Activated CD4-positive, alpha-beta memory T cell treated with anti-CD3 and anti-CD28 coated beads for 36 hours (primary cell): ENCODE data around the gene CXCL3. TPM values are rescaled to one million over a fixed set of nuclear protein-coding genes. Genes with fewer than 3 reads are reported as not detected.
"Not testable (repeated sequence)": the region's sequence is repeated elsewhere in the genome, so short reads cannot be mapped to it uniquely, and the experiment has no call there.

Experiments
- CTCF ChIA-PET: fragments of 350-600 bp; sonication (Branson Sonifier 250); formaldehyde crosslinking; loops from one replicate; lab custom pipeline; 2021; ENCODE audit warnings: antibody characterized with exemption, inconsistent platforms; lab: Charles Lee
- POLR2A ChIA-PET: fragments of 350-600 bp; sonication (Branson Sonifier 250); formaldehyde crosslinking; loops from one replicate; lab custom pipeline; 2021; ENCODE audit warnings: antibody characterized with exemption; lab: Charles Lee
- DNase-seq: peaks from one replicate; pipeline ENCODE4 v3.0.0-alpha.2; 2020
- H3K27ac Mint-ChIP-seq: one replicate; pipeline ENCODE4 v1.8.0; 2021; ENCODE audit warnings: mixed read lengths
- H3K27me3 Mint-ChIP-seq: one replicate; pipeline ENCODE4 v1.8.0; 2021; ENCODE audit warnings: mixed read lengths
- H3K36me3 Mint-ChIP-seq: one replicate; pipeline ENCODE4 v1.8.0; 2021; ENCODE audit warnings: mixed read lengths
- H3K4me1 Mint-ChIP-seq: one replicate; pipeline ENCODE4 v1.8.0; 2021; ENCODE audit warnings: low read depth, mixed read lengths
- H3K4me3 Mint-ChIP-seq: one replicate; pipeline ENCODE4 v1.8.0; 2021; ENCODE audit warnings: mild to moderate bottlenecking, mixed read lengths
- H3K9me3 Mint-ChIP-seq: one replicate; pipeline ENCODE4 v1.8.0; 2021; ENCODE audit warnings: mixed read lengths
- intact Hi-C: fragments of 100-400 bp; cut with micrococcal nuclease; formaldehyde crosslinking; loops from one replicate; pipeline ENCODE4 v1.15.1; 2023
- total RNA-seq, 2 experiments: library from RNA; stranded (reverse); gene quantifications; one replicate each; pipeline ENCODE4 v1.2.3, GENCODE V29; 2021

Gene CXCL3
- not detected for total RNA-seq

DNA sequence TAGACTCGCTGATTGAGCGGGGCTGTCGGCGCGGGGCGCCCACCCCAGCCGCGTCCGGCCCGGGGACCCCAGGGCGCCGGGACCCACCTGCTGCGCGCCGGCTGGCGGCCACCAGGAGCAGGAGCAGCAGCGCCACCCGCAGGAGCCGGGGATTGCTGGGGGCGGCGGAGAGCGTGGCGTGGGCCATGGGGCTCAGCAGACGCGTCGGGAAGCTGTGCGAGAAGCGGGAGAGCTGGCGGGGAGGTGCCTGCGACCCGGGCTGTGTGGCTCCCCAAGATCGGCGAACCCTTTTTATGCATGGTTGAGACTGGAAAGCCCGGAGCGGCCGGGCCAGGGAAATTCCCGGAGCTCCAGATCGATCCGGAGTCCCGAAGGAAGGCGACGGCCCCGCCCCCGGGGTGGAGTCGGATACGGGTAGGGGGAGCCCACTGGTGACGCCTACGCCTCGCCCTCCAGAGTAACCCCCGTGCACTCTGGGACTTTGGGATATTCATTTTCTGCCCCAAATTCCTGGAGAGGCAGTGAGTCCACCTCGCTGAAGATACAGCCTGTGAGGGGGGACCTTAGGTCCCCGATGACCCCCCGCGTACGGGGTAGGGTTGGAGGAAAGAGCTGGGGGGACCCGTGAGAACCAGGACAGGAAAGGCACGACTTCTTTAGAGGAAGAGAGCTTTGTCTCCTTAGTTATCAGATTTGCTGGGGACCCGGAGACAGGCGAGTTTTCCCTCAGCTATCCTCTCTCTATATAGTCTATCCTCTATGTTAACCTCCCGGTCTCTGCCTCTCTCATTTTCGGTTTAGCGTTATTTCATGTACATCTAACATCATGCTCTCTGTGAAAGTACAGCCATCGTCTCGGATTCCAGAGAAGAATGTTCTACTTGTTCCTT lies at the start of gene CXCL3:
Gene CXCL3 (minus strand): TSS at position 265 of the 890 bp plus-strand sequence. CDS start 78 bp downstream, at position 187.
- H3K4me3 Mint-ChIP-seq = peak within 1 kb of the TSS; percentile 46
- POLR2A ChIA-PET = no interaction called here
- no peaks in the 10 kb centered on the region for H3K36me3 Mint-ChIP-seq
- H3K4me1 Mint-ChIP-seq = peaks cover 7% of the 10 kb centered on the region
- H3K27ac Mint-ChIP-seq = no peak within 1 kb of the TSS
- H3K9me3 Mint-ChIP-seq = no peaks in the 10 kb centered on the region
- peak; percentile 10 for DNase-seq
- intact Hi-C loops = no loop called here
- CTCF ChIA-PET = no interaction called here
- H3K27me3 Mint-ChIP-seq = peaks cover 34% of the 10 kb centered on the region

DNA sequence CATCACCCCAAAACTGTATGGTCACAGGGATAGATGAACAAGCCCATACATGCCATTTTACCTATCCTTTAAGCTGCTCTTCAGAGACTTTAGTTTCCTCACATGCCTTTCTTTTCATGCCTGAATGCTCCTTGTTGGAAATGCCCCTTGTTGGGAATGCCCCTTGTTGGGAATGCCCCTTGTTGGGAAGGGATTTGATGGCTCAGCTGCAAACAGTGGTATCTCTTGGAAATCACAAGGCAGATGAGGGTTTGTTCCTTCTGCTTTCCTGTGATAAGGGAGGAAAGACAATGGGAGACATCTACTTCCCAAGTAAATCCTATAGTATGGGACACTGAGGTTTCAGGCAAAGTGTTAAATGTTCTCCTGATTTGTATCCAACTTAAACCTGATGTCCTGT lies 49.0 kb upstream of the CXCL3 start:
- intact Hi-C loops = no loop called here
- no peak for DNase-seq
- H3K4me3 Mint-ChIP-seq = no peak overlapping the region
- no peaks in the 10 kb centered on the region for H3K36me3 Mint-ChIP-seq
- POLR2A ChIA-PET = no interaction called here
- no peak overlapping the region for H3K27ac Mint-ChIP-seq
- H3K9me3 Mint-ChIP-seq = no peaks in the 10 kb centered on the region
- CTCF ChIA-PET = no interaction called here
- no peaks in the 10 kb centered on the region for H3K27me3 Mint-ChIP-seq
- H3K4me1 Mint-ChIP-seq = no peaks in the 10 kb centered on the region

DNA sequence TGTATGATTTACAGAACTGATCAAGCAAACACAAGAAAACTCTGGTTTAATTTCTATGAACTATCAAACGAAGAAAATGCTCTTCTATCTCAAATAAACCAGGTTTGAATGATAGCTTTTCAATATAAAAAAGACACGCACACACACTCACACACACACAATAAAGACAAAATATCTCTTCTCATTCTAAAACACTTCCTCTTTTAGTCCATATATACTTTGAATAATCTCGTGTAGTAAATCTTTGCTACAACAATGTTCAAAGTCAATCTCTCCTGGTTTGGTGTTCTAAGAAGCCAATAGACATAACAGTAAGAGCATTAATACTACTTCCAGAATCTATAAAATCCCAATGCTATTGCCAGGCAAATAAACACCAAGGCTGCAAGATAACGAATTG lies 47.2 kb upstream of the CXCL3 start:
- POLR2A ChIA-PET = no interaction called here
- CTCF ChIA-PET = no interaction called here
- Mint-ChIP-seq H3K9me3 (no peaks in the 10 kb centered on the region), H3K4me3 (no peak overlapping the region), H3K27ac (no peak overlapping the region), H3K36me3 (no peaks in the 10 kb centered on the region), H3K4me1 (no peaks in the 10 kb centered on the region), H3K27me3 (no peaks in the 10 kb centered on the region)
- intact Hi-C loops = no loop called here
- DNase-seq = no peak

GRCh38 chr4:74084984-74085383 lies 46.5 kb upstream of the CXCL3 start:
- H3K4me1 Mint-ChIP-seq = no peaks in the 10 kb centered on the region
- H3K27ac Mint-ChIP-seq = no peak overlapping the region
- ChIA-PET CTCF (no interaction called here), POLR2A (no interaction called here)
- no peaks in the 10 kb centered on the region for H3K36me3 Mint-ChIP-seq
- H3K27me3 Mint-ChIP-seq = no peaks in the 10 kb centered on the region
- intact Hi-C loops = no loop called here
- no peak overlapping the region for H3K4me3 Mint-ChIP-seq
- no peaks in the 10 kb centered on the region for H3K9me3 Mint-ChIP-seq
- no peak for DNase-seq

DNA sequence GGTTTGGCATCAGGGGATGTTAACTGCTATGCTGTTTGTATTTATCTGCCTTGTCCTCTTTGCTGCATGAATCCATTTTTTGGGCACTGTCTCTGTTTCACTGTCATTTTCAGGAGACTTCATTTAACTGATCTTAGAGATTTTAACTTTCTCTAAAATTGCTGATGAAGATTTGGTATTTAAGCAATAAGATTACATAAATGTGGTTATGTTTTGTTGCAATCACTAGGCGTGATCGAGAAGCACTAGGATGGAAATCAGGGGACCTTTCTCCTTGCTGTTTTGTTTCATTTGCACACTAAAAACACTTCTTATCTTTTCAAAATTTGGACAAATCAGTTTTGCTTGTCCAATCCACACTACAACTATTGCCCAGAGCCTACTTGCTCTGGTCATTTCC lies 45.1 kb upstream of the CXCL3 start:
- intact Hi-C loops = no loop called here
- Mint-ChIP-seq H3K36me3 (no peaks in the 10 kb centered on the region), H3K27me3 (no peaks in the 10 kb centered on the region), H3K4me1 (no peaks in the 10 kb centered on the region), H3K4me3 (no peak overlapping the region), H3K27ac (no peak overlapping the region), H3K9me3 (no peaks in the 10 kb centered on the region)
- POLR2A ChIA-PET = no interaction called here
- CTCF ChIA-PET = no interaction called here
- DNase-seq = no peak

DNA sequence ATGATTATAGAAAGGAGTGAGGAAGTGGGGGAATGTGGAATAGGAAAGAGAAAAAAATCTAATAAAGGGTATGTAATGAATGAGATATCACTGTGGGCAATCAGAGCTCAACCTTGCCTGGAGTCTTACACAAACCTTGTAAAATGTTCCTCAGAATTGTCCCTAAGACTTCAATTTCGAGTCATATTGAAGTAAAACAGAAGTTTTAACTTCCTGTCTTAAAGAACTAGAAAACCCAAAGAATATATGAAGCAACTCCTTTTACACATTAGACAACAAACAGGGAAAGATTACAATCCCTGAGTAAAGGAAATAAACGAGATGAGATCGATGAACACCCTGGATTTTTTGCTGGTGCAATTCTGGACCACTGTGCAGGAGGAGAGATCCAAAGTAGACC lies 42.5 kb upstream of the CXCL3 start:
- H3K9me3 Mint-ChIP-seq = no peaks in the 10 kb centered on the region
- H3K36me3 Mint-ChIP-seq = no peaks in the 10 kb centered on the region
- H3K27me3 Mint-ChIP-seq = no peaks in the 10 kb centered on the region
- H3K27ac Mint-ChIP-seq = no peak overlapping the region
- no peak overlapping the region for H3K4me3 Mint-ChIP-seq
- no peak for DNase-seq
- ChIA-PET POLR2A (no interaction called here), CTCF (no interaction called here)
- H3K4me1 Mint-ChIP-seq = no peaks in the 10 kb centered on the region
- intact Hi-C loops = no loop called here

DNA sequence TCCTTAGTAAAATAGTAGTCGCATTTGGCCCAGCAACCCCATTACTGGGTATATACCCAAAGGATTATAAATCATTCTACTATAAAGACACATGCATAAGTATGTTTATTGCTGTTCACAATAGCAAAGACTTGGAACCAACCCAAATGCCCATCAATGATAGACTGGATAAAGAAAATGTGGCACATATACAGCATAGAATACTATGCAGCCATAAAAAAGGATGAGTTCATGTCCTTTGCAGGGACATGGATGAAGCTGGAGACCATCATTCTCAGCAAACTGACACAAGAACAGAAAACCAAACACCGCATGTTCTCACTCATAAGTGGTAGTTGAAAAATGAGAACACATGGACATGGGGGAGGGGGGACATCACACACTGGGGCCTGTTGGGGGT lies 41.9 kb upstream of the CXCL3 start:
- H3K27me3 Mint-ChIP-seq, CTCF ChIA-PET, DNase-seq, H3K27ac Mint-ChIP-seq, H3K36me3 Mint-ChIP-seq, H3K4me1 Mint-ChIP-seq, H3K4me3 Mint-ChIP-seq, POLR2A ChIA-PET, H3K9me3 Mint-ChIP-seq, intact Hi-C loops: not testable (repeated sequence)

GRCh38 chr4:74079024-74079423 lies 40.5 kb upstream of the CXCL3 start:
- H3K9me3 Mint-ChIP-seq, intact Hi-C loops, H3K27me3 Mint-ChIP-seq: not testable (repeated sequence)

DNA sequence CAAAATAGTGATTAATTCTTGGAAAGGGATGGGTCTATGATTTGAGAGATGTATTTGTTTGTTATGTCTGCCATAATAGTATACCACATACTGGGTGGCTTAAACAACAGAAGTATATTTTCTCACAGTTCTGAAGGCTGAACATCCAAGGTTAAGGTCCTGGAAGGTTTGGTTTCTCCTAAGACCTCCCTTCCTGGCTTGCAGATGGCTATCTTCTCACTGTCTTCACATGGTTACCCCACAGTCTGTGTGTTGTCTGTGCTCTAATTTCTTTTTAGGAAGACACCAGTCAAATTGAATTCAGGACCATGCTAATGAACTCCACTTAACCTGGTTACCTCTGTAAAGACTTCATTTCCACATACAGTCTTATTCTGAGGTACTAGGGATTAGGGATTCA lies 34.9 kb upstream of the CXCL3 start:
- Mint-ChIP-seq H3K4me1 (no peaks in the 10 kb centered on the region), H3K36me3 (no peaks in the 10 kb centered on the region), H3K27ac (no peak overlapping the region), H3K9me3 (no peaks in the 10 kb centered on the region), H3K27me3 (peaks cover 3% of the 10 kb centered on the region), H3K4me3 (no peak overlapping the region)
- ChIA-PET CTCF (no interaction called here), POLR2A (no interaction called here)
- intact Hi-C loops = no loop called here
- DNase-seq = no peak

More at GRCh38 chr4:74079024-74079423, 40.5 kb upstream of the CXCL3 start:
- H3K4me1 Mint-ChIP-seq, H3K4me3 Mint-ChIP-seq, H3K27ac Mint-ChIP-seq, DNase-seq, CTCF ChIA-PET, H3K36me3 Mint-ChIP-seq, POLR2A ChIA-PET: not testable (repeated sequence)

DNA sequence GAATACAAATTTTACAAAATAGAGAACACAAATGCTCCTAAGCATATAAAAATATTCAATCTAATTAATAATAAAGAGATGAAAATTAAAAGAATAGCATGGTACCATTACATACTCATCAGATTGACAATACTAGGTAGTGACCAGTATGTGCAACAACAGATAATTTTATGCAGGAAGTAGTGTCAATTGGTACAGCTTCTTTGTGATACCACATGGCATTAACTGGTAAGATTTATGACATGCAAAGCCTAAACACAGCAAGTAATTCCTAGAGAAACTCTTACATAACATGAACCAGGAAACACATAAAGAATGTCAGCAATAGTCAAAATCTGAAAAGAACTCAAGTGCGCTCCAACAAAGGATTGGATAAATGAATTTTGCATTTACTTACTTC lies 34.2 kb upstream of the CXCL3 start:
- intact Hi-C loops = no loop called here
- H3K9me3 Mint-ChIP-seq = no peaks in the 10 kb centered on the region
- CTCF ChIA-PET = no interaction called here

DNA sequence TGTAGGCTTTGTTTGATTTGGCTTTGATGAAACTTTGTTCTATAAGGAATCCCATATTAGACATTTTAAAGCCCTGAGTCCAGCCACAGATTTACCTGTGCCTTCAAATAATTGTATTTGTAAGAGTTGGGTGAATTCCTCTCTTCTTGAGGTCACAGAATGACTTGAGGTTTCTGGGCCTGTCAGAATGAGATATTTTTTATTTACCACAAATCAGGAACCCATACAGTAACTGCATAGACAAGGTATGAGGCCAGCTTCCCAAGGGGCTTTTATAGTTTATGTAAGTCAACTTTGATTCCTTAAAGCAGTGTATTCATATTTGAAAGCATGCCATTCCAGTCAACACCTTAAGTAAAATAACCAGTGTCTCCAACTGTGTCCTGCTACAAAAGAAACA lies 29.1 kb upstream of the CXCL3 start:
- ChIA-PET CTCF (no interaction called here), POLR2A (no interaction called here)
- Mint-ChIP-seq H3K27me3 (peaks cover 4% of the 10 kb centered on the region), H3K4me3 (no peak overlapping the region), H3K9me3 (no peaks in the 10 kb centered on the region), H3K4me1 (no peaks in the 10 kb centered on the region), H3K27ac (no peak overlapping the region), H3K36me3 (no peaks in the 10 kb centered on the region)
- intact Hi-C loops = no loop called here
- no peak for DNase-seq

More for the DNA sequence above, 34.2 kb upstream of the CXCL3 start:
- H3K36me3 Mint-ChIP-seq = no peaks in the 10 kb centered on the region
- H3K4me3 Mint-ChIP-seq = no peak overlapping the region
- POLR2A ChIA-PET = no interaction called here
- no peak for DNase-seq
- no peaks in the 10 kb centered on the region for H3K4me1 Mint-ChIP-seq
- peaks cover 3% of the 10 kb centered on the region for H3K27me3 Mint-ChIP-seq
- H3K27ac Mint-ChIP-seq = no peak overlapping the region

- POLR2A ChIA-PET = no interaction called here
- H3K36me3 Mint-ChIP-seq = no peaks in the 10 kb centered on the region
- CTCF ChIA-PET = no interaction called here
Observed at GRCh38 chr4:74066232-74066631, 27.7 kb upstream of the CXCL3 start.

DNA sequence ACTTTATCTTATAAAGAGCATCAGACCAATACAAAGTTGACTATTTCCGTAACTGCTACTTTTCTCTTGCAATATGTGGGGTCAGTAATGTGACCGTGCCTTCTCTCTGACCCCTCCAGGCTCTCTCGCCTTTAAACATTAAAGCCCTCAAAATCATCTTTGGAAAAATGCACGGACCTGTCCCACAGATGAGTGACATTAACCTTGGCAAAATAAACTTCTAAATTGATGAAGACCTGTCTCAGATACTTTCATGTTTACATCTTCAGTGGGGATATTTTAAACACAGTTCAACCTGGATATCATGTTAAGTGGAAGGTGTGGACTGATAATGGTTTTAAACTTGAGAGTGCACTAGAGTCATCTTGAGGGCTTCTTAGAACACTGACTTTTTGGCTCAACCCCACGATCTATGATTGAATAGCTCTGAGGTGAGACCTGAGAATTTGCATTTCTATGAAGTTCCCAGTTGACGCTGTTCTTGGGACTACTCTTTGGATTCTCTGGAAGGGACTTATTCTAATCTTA lies 26.7 kb upstream of the CXCL3 start:
- no peaks in the 10 kb centered on the region for H3K4me1 Mint-ChIP-seq
- H3K27me3 Mint-ChIP-seq = peaks cover 1% of the 10 kb centered on the region
- H3K27ac Mint-ChIP-seq = no peak overlapping the region
- CTCF ChIA-PET = no interaction called here
- no peak for DNase-seq
- H3K4me3 Mint-ChIP-seq = no peak overlapping the region
- intact Hi-C loops = no loop called here
- no peaks in the 10 kb centered on the region for H3K36me3 Mint-ChIP-seq
- POLR2A ChIA-PET = no interaction called here
- peaks cover 2% of the 10 kb centered on the region for H3K9me3 Mint-ChIP-seq

More at GRCh38 chr4:74066232-74066631, 27.7 kb upstream of the CXCL3 start:
- H3K4me3 Mint-ChIP-seq = no peak overlapping the region
- intact Hi-C loops = no loop called here
- no peaks in the 10 kb centered on the region for H3K4me1 Mint-ChIP-seq
- no peak for DNase-seq
- peaks cover 4% of the 10 kb centered on the region for H3K27me3 Mint-ChIP-seq
- H3K27ac Mint-ChIP-seq = no peak overlapping the region
- peaks cover 2% of the 10 kb centered on the region for H3K9me3 Mint-ChIP-seq
